GM12878 (cell line): Measurements from ENCODE around the gene AGAP2. TPM values are rescaled to one million over a fixed set of nuclear protein-coding genes. Genes with fewer than 3 reads are reported as not detected.

Source experiments
- ATAC-seq: fragments of 200-7000 bp; cut with Tn5 transposase; 3 replicates; pipeline ENCODE4 v1.9.1; 2020; ENCODE audit warnings: mild to moderate bottlenecking, moderate library complexity
- BruUV-seq: library from RNA; stranded (reverse); fragments of 400-500 nt; replicated peaks from 2 replicates; lab custom pipeline; 2021; lab: Mats Ljungman, UMichigan
- CTCF ChIA-PET: fragments of 300-600 bp; sonication (Branson Sonifier 250); formaldehyde crosslinking; extraction: SDS; loops from one replicate; lab custom pipeline; 2021; ENCODE audit warnings: inconsistent platforms; lab: Yijun Ruan, JAX
- POLR2A ChIA-PET: fragments of 350-600 bp; formaldehyde crosslinking; extraction: SDS; loops from one replicate; lab custom pipeline; 2021; ENCODE audit warnings: inconsistent platforms; lab: Charles Lee
- RAD21 ChIA-PET: fragments of 300-600 bp; sonication (Branson Sonifier 250); formaldehyde crosslinking; loops from one replicate; lab custom pipeline; 2023; ENCODE audit warnings: antibody characterized with exemption; ENCODE audit not compliant: unreplicated experiment; lab: Charles Lee
- SMC1A ChIA-PET: fragments of 300-600 bp; sonication (Branson Sonifier 250); formaldehyde crosslinking; loops from one replicate; lab custom pipeline; 2023; ENCODE audit not compliant: unreplicated experiment, uncharacterized antibody; lab: Charles Lee
- DNase-seq: peaks from one replicate; pipeline ENCODE4 v3.0.0-alpha.2; 2011; ENCODE audit warnings: low read depth, low spot score
- FAIRE-seq: peaks from 3 replicates; lab custom pipeline; 2011; peaks lifted over from hg19 to GRCh38; lab: Jason Lieb, UNC
- H2AFZ ChIP-seq: 2 replicates; pipeline ENCODE4 v1.6.0; 2011; ENCODE audit warnings: low read depth, low read length, control low read depth; ENCODE audit not compliant: control insufficient read depth
- H3K27ac ChIP-seq: 2 replicates; pipeline ENCODE4 v1.5.1; 2011; ENCODE audit warnings: control low read depth; ENCODE audit not compliant: control insufficient read depth, insufficient read depth
- H3K27me3 ChIP-seq, 2 experiments: replicated peaks in 1 of 2; 2 replicates each; pipeline versions ENCODE4 v1.6.0 to v1.6.1; 2011; ENCODE audit warnings: low read length in 1 of 2; ENCODE audit not compliant: control insufficient read depth in 2 of 2, insufficient read depth in 2 of 2
- H3K36me3 ChIP-seq, 2 experiments: 2 replicates each; pipeline ENCODE4 v1.5.1; 2011; ENCODE audit warnings: low read length in 1 of 2; ENCODE audit not compliant: control insufficient read depth in 2 of 2, insufficient read depth in 2 of 2
- H3K4me1 ChIP-seq: 2 replicates; pipeline ENCODE4 v1.6.1; 2011; ENCODE audit warnings: mild to moderate bottlenecking, low read length, moderate library complexity, mixed read lengths; ENCODE audit not compliant: control insufficient read depth, insufficient read depth
- H3K4me2 ChIP-seq: 2 replicates; pipeline ENCODE4 v1.6.0; 2011; ENCODE audit warnings: control low read depth; ENCODE audit not compliant: control insufficient read depth, insufficient read depth
- H3K4me3 ChIP-seq: fragments of 200-600 bp; sonication (generic); 2 replicates; pipeline ENCODE4 v1.5.1; 2016
- H3K79me2 ChIP-seq: 2 replicates; pipeline ENCODE4 v1.6.0; 2011; ENCODE audit warnings: low read length; ENCODE audit not compliant: control insufficient read depth, insufficient read depth
- H3K9ac ChIP-seq: 2 replicates; pipeline ENCODE4 v1.8.0; 2011; ENCODE audit warnings: low read length, control low read depth, mixed read lengths; ENCODE audit not compliant: control insufficient read depth, insufficient read depth
- H3K9me3 ChIP-seq: replicated peaks from 3 replicates; pipeline ENCODE4 v1.5.1; 2011; ENCODE audit warnings: mild to moderate bottlenecking, low read length; ENCODE audit not compliant: control insufficient read depth, insufficient read depth
- H4K20me1 ChIP-seq: 2 replicates; pipeline ENCODE4 v1.6.0; 2011; ENCODE audit not compliant: control insufficient read depth, insufficient read depth
- ASH2L ChIP-seq: fragments of 300-600, 200-600 bp; sonication (generic); IDR thresholded peaks from 2 replicates; pipeline ENCODE4 v1.6.1; 2017; ENCODE audit warnings: low read depth, mild to moderate bottlenecking, borderline replicate concordance
- ATF7 ChIP-seq: fragments of 450-650 bp; IDR thresholded peaks from 2 replicates; pipeline ENCODE4 v1.6.1; 2016; ENCODE audit warnings: low read depth, mild to moderate bottlenecking
- BCL3 ChIP-seq: IDR thresholded peaks from 2 replicates; pipeline ENCODE4 v1.6.1; 2011; ENCODE audit warnings: borderline replicate concordance, low read depth, mild to moderate bottlenecking, moderate library complexity, low read length; ENCODE audit not compliant: insufficient read depth, poor library complexity, severe bottlenecking
- IKZF1 ChIP-seq: fragments of 450-650 bp; conservative IDR thresholded peaks from 2 replicates; pipeline ENCODE4 v1.6.1; 2017; ENCODE audit warnings: antibody characterized with exemption, mild to moderate bottlenecking
- KDM1A ChIP-seq: fragments of 200-600 bp; sonication (generic); IDR thresholded peaks from 2 replicates; pipeline ENCODE4 v1.6.1; 2016; ENCODE audit warnings: borderline replicate concordance
- PML ChIP-seq: IDR thresholded peaks from 2 replicates; pipeline ENCODE4 v1.6.1; 2012; ENCODE audit warnings: low read length, inconsistent platforms
- POU2F2 ChIP-seq: IDR thresholded peaks from 3 replicates; pipeline ENCODE4 v1.6.1; 2011; ENCODE audit warnings: low read depth, mild to moderate bottlenecking, low read length, borderline replicate concordance
- RUNX3 ChIP-seq: IDR thresholded peaks from 2 replicates; pipeline ENCODE4 v1.6.1; 2012; ENCODE audit warnings: low read length, inconsistent platforms
- SMAD1 ChIP-seq: fragments of 450-650 bp; IDR thresholded peaks from 2 replicates; pipeline ENCODE4 v1.6.1; 2018; ENCODE audit warnings: mild to moderate bottlenecking, low read depth; ENCODE audit not compliant: partially characterized antibody
- SP1 ChIP-seq: IDR thresholded peaks from one replicate; pipeline ENCODE4 v1.6.1; 2011; ENCODE audit warnings: low read depth, low read length
- ZBED1 ChIP-seq: IDR thresholded peaks from 2 replicates; pipeline ENCODE4 v1.6.1; 2016; ENCODE audit warnings: borderline replicate concordance
- ZBTB4 ChIP-seq: fragments of 450-650 bp; formaldehyde crosslinking; IDR thresholded peaks from 2 replicates; pipeline ENCODE4 v1.4.0; 2022; ENCODE audit warnings: mild to moderate bottlenecking, moderate library complexity
- WGBS: methylation state at CpG from one replicate; pipeline ENCODE4 v1.1.6; 2016; ENCODE audit warnings: low lambda C conversion rate; ENCODE audit not compliant: insufficient replicate concordance, insufficient coverage; ENCODE audit errors: missing lambda C conversion rate; 5-methylcytosine and 5-hydroxymethylcytosine counted together
- in situ Hi-C: fragments of 300-500 bp; cut with MboI; formaldehyde crosslinking; loops from 9 replicates; pipeline ENCODE4 v1.14.3; 2018; ENCODE audit warnings: mixed read lengths
- intact Hi-C: fragments of 100-400 bp; cut with micrococcal nuclease; formaldehyde crosslinking; loops from one replicate; pipeline ENCODE4 v1.14.2; 2022; ENCODE audit not compliant: unreplicated experiment
- polyA plus RNA-seq, 11 experiments: library from polyadenylated mRNA; depleted of rRNA in 4 of 11; unstranded in 6 of 11; stranded (reverse) in 5 of 11; fragments of >200 nt; fragmentation: Nextera tagmentation in 4 of 11; fragmentation: Illumina TruSeq in 1 of 11; extraction: Ambion mirVana in 4 of 11; extraction: Trizol in 1 of 11; gene quantifications; 1 replicate in 1 of 11; 2 replicates in 10 of 11; pipeline versions ENCODE4 v1.2.1 to v1.2.3, GENCODE V29; 2011 to 2016; ENCODE audit warnings: inconsistent platforms in 2 of 11, missing spikeins in 2 of 11, low read depth in 1 of 11
- total RNA-seq, 4 experiments: library from RNA; depleted of rRNA in 3 of 4; stranded (reverse); fragments of >200 nt in 3 of 4; fragmentation: Illumina TruSeq in 1 of 4; extraction: Trizol in 1 of 4; gene quantifications; 2 replicates each; pipeline versions ENCODE4 v1.2.1 to v1.2.3, GENCODE V29; 2013 to 2021
- TF ChIP-seq, protein P1 (sequence below): IDR thresholded peaks from 2 replicates; pipeline ENCODE4 v1.6.1; 2011; ENCODE audit warnings: low read depth, low read length, improper control_type of control experiment, borderline replicate concordance
- TF ChIP-seq, protein P2 (sequence below): fragments of 450-650 bp; IDR thresholded peaks from 2 replicates; pipeline ENCODE4 v1.6.1; 2016; ENCODE audit warnings: mild to moderate bottlenecking

The AGAP2 gene
- total and polyA plus RNA-seq, 10 of the 15 experiments (the other 5 are each of a cell fraction or from before 2014, with no cell fraction given) = 0.29 to 19.8 (median 11.0) TPM

GRCh38 chr12:57745485-57745881 lies 6.9 kb upstream of the AGAP2 start:
- H3K27me3 ChIP-seq = no peaks in the 10 kb centered on the region
- H3K9ac ChIP-seq = peak overlapping the region; percentile 93
- no peak for DNase-seq
- FAIRE-seq = no peak
- H3K27ac ChIP-seq = peak overlapping the region; percentile 94
- peaks cover 20% of the 10 kb centered on the region for H3K4me1 ChIP-seq
- CTCF ChIA-PET = interaction anchor here (0.8 to 2.9 kb wide), 6 partner anchors 11 to 290 kb away, joined by 3 to 28 read pairs (median 4); partner anchors contain the start of genes GLI1 and INHBE
- in situ Hi-C loops = no loop called here
- BruUV-seq = no TSS peak
- peak overlapping the region; percentile 91 for H3K4me3 ChIP-seq
- H3K4me2 ChIP-seq = peak overlapping the region; percentile 84
- H2AFZ ChIP-seq = no peak overlapping the region
- no peaks in the 10 kb centered on the region for H4K20me1 ChIP-seq
- 70% methylated on average over 8 of the region's 8 CpGs for WGBS
- RAD21 ChIA-PET = interaction anchor here (0.7 to 1.5 kb wide), 4 partner anchors 11 to 287 kb away, joined by 3 to 6 read pairs (median 6); partner anchors contain the start of gene CTDSP2
- SMC1A ChIA-PET = interaction anchor here (0.8 to 2.4 kb wide), 4 partner anchors 11 to 287 kb away, joined by 3 to 14 read pairs (median 4); no protein-coding TSS in a partner anchor
- H3K9me3 ChIP-seq = no peaks in the 10 kb centered on the region
- intact Hi-C loops = no loop called here
- ATAC-seq = no peak
- POLR2A ChIA-PET = interaction anchor here (0.5 to 3.0 kb wide), 5 partner anchors 8 to 225 kb away, joined by 3 to 19 read pairs (median 5); partner anchors contain the start of gene MARCHF9
- H3K79me2 ChIP-seq = peaks cover 34% of the 10 kb centered on the region
- peaks cover 5 to 6% of the 10 kb centered on the region in 2 experiments for H3K36me3 ChIP-seq
- TF ChIP-seq ZBTB4 (CRISPR knock-in tag) (no peak), SP1 (no peak), BCL3 (peak; percentile 21), ATF7 (no peak), POU2F2 (no peak), PML (peak; percentile 62; the same call in 1 of the 2 replicates), IKZF1 (peak; percentile 73; the same call in 1 of the 2 replicates), SMAD1 (no peak), ASH2L (no peak), ZBED1 (no peak), RUNX3 (no peak), KDM1A (no peak)
- TF ChIP-seq, protein P1, sequence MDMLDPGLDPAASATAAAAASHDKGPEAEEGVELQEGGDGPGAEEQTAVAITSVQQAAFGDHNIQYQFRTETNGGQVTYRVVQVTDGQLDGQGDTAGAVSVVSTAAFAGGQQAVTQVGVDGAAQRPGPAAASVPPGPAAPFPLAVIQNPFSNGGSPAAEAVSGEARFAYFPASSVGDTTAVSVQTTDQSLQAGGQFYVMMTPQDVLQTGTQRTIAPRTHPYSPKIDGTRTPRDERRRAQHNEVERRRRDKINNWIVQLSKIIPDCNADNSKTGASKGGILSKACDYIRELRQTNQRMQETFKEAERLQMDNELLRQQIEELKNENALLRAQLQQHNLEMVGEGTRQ = no peak
- TF ChIP-seq, protein P2, sequence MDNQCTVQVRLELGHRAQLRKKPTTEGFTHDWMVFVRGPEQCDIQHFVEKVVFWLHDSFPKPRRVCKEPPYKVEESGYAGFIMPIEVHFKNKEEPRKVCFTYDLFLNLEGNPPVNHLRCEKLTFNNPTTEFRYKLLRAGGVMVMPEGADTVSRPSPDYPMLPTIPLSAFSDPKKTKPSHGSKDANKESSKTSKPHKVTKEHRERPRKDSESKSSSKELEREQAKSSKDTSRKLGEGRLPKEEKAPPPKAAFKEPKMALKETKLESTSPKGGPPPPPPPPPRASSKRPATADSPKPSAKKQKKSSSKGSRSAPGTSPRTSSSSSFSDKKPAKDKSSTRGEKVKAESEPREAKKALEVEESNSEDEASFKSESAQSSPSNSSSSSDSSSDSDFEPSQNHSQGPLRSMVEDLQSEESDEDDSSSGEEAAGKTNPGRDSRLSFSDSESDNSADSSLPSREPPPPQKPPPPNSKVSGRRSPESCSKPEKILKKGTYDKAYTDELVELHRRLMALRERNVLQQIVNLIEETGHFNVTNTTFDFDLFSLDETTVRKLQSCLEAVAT = 0 out of 2 replicates have a peak, but pooled peaks have one; percentile 51
